GM12873 (cell line): ENCODE data around the gene TAC3.
A peak's percentile ranks its signal among the peaks of the same experiment; 100 is the strongest.

Experiments used
- TF ChIP-seq, protein P1 (sequence below): IDR thresholded peaks from 2 replicates; pipeline ENCODE4 v1.5.1; 2012; ENCODE audit warnings: low read depth, mild to moderate bottlenecking, moderate library complexity, low read length, control low read depth; ENCODE audit not compliant: insufficient read depth; ENCODE audit errors: missing control alignments

The TAC3 gene

DNA sequence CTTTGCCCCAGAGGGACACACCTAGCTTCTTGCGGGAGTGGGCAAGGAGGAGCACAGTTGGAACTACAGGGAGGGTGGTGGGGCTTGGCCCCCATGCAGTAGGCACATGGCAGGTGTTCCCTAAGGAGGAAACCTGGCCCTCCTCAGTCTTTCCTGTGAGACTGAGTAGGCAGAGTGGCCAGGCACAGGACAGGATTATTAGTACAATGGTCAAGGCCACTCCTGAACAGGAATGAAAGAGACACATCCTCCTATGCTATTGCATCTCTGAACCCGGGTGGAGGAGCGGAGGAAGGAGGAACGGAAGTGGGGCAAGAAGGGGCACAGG lies 32.8 kb upstream of the TAC3 start:
- TF ChIP-seq, protein P1, sequence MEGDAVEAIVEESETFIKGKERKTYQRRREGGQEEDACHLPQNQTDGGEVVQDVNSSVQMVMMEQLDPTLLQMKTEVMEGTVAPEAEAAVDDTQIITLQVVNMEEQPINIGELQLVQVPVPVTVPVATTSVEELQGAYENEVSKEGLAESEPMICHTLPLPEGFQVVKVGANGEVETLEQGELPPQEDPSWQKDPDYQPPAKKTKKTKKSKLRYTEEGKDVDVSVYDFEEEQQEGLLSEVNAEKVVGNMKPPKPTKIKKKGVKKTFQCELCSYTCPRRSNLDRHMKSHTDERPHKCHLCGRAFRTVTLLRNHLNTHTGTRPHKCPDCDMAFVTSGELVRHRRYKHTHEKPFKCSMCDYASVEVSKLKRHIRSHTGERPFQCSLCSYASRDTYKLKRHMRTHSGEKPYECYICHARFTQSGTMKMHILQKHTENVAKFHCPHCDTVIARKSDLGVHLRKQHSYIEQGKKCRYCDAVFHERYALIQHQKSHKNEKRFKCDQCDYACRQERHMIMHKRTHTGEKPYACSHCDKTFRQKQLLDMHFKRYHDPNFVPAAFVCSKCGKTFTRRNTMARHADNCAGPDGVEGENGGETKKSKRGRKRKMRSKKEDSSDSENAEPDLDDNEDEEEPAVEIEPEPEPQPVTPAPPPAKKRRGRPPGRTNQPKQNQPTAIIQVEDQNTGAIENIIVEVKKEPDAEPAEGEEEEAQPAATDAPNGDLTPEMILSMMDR, result no peak

DNA sequence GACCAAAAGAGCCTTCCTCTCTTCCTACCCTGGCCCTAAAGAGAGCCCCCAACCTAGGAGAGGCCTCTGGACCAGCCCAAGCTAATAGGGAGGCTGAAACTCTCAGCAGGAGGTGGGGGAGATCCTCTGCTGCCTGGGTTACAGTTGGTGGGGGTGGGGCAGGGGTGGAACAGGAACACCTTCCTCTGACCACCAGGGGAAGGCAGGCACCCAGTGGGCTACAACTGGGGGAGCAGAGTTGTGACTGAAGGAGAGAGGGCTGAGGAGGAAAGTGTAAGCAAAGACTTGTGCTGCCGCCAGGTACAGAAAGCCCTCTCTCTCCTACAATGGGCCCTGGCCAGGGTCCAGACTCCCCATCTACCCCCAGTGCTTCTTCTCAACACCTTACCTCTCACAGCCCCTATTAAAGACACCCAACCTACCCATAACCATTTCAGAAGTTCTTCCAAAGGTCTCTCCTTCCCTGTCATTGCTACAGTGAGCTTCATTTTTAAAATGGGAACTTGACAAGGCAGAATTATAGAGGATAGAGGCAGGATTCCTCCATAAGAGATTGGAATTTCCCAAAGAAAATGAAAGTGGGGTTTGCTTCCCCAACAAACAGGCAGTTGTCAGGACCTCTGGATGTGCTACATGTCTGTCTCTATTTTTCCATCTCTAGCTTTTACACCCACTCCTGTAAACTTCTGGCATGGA lies 32.2 kb upstream of the TAC3 start:
- TF ChIP-seq, protein P1, result peak; percentile 16

DNA sequence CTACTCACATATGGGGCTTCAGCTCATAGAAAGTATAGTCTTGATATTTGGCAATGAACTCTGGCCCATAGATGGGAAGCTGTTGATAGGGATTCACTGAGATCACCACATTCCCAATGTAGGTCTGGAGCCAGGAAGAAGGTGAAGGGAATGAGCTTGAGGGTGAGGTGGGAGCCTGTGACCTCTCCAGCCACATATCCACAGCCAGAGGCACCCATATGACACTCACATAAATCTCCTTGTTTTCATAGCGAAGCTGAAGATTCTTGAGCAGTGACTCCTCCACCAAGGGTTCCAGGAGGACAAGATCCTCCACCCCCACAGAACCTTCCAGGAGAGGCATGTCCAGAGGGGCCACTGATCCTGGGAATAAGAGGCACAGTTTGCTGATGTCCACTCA lies 31.7 kb upstream of the TAC3 start:
- TF ChIP-seq, protein P1, result no peak

DNA sequence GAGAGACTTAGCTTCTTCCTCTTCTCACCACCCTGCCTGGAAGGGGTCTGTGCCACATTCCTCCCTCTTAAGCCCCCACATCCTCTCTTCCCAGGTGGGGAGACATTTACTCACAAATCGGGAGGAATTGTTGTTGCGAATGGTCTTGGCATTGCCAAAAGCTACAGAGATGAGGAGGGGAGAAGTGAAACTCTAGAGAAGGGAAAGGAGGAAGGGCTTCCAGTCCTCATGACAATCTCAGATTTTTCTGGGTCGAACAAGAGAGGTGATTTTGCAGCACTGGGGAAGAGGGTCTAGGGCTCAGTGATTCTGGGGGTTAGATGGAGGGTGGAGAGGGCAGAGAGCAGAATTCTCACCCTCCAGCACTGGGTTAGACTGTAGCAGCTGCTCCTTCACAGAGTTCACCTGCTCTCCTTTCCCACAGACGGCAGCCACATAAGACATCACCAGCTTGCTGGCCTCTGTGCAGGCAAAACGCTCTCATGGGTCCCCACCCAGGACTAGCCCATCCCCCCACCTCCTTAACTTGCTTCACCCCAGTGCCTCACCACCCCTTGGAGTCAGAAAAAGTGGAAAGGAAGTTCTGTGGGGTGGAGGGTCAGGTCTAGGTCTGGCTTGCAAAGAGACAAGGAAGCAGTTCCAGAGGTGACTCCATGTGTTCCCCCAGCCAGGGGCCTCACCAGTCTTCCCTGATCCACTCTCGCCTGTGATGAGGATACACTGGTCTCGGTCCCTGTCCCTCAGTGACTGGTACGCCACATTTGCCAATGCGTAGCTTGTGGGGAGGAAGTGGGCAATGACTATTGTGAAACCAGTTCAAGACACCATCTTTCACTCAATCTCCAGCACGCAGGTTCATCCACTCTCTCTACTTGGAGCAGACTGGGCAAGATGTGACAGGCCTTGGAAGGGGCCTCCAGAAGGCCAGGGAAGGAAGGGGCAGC lies 30.9 kb upstream of the TAC3 start:
- TF ChIP-seq, protein P1, result no peak

DNA sequence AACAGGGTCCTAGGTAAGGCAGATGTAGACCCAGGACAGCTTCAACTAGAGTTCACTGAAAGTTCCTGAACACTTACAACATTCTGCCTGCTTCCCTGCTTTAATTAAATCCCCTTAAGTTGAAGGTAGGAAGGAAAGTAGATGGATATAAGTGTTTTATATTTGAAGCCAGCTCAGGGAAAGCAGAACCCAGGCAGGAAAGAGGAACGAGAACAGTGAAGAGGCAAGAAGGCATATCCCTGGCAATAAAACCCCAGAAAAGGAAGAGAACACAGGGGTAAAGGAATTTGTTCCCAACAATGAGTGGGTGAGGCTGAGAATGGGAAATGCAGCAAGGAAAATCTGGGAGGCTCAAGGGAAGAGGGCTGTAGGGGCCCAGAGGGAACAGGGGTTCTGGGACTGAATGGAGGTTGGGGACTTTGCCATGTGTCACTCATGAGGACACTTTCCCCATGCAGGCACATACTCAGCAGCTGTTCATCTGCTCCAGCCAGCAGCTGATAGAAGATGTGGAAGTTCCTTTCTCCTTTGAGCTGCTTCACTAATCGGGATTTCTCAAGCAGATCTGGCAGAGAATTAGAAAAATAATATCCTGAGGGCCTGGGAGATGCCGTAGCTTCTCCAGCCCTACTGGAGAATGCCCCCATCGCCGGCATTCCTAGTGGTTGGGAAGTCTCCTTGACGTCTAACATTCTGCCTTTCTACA lies 29.9 kb upstream of the TAC3 start:
- TF ChIP-seq, protein P1, result no peak

DNA sequence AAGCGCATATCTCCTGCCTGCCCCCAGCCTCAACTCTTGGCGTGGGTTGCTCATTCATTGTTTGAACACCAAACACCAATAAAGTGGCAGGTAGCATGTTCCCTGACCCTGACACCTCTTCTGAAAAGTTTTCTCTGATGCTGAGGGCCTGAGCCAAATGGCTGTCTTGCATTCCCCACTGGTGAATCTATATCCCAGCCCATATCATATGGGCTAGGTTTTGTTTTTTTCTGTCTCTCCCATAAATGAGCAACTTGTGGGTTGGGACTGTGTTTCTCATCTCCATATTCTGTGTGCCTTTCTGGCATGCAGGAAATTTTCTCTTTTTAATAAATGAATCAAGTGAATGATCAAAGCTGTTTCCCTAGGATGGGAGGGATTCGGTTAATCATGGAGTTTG lies 28.6 kb upstream of the TAC3 start:
- TF ChIP-seq, protein P1, result no peak

DNA sequence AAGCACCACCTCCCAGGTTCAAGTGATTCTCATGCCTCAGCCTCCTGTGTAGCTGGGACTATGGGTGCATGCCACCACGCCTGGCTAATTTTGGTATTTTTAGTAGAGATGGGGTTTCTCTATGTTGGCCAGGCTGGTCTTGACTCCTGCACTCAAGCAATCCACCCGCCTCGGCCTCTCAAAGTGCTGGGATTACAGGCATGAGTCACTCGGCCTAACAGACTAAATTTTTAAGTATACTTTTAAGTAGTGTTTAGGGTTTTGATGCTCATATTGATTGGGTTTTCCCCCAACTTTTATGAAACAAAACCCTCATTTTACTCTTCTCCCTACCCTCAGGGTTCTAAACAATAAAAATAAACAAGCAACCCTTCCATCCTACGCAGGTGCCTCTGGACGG lies 28.1 kb upstream of the TAC3 start:
- TF ChIP-seq, protein P1, result no peak
